Stimulated activated memory B cell treated with anti-CD40 and anti-IgM and Interleukin-4, amounts not matched to agents 10 μg/mL and 1 μg/mL and 100 μg/mL, for 72 hours (primary cell): ENCODE measurements around the gene PPARD.
"Not testable (repeated sequence)": the region's sequence is repeated elsewhere in the genome, so short reads cannot be mapped to it uniquely, and the experiment has no call there.

Source experiments
- ATAC-seq: fragments of 150-1000 bp; cut with Tn5 transposase; 2 replicates; pipeline ENCODE4 v1.10.0; 2021
- H3K27ac Mint-ChIP-seq: one replicate; pipeline ENCODE4 v1.8.0; 2022; ENCODE audit warnings: mild to moderate bottlenecking, mixed read lengths
- H3K27me3 Mint-ChIP-seq: one replicate; pipeline ENCODE4 v1.8.0; 2022; ENCODE audit warnings: mixed read lengths
- H3K36me3 Mint-ChIP-seq: one replicate; pipeline ENCODE4 v1.8.0; 2022; ENCODE audit warnings: mixed read lengths
- H3K4me1 Mint-ChIP-seq: one replicate; pipeline ENCODE4 v1.8.0; 2022; ENCODE audit warnings: mixed read lengths
- H3K4me3 Mint-ChIP-seq: one replicate; pipeline ENCODE4 v1.8.0; 2022; ENCODE audit warnings: mild to moderate bottlenecking, moderate library complexity, mixed read lengths
- H3K9me3 Mint-ChIP-seq: one replicate; pipeline ENCODE4 v1.8.0; 2022; ENCODE audit warnings: mixed read lengths

Gene PPARD

GRCh38 chr6:35307138-35307537 lies 35.2 kb upstream of the PPARD start:
- H3K4me3 Mint-ChIP-seq, H3K27me3 Mint-ChIP-seq, H3K27ac Mint-ChIP-seq, H3K9me3 Mint-ChIP-seq, ATAC-seq: not testable (repeated sequence)
- H3K4me1 Mint-ChIP-seq = peaks cover 75% of the 10 kb centered on the region
- peaks cover 34% of the 10 kb centered on the region for H3K36me3 Mint-ChIP-seq

GRCh38 chr6:35308543-35308942 lies 33.8 kb upstream of the PPARD start:
- not testable (repeated sequence) for H3K27me3 Mint-ChIP-seq, ATAC-seq, H3K4me3 Mint-ChIP-seq, H3K9me3 Mint-ChIP-seq
- peak overlapping the region; percentile 92 for H3K27ac Mint-ChIP-seq
- peaks cover 75% of the 10 kb centered on the region for H3K4me1 Mint-ChIP-seq
- peaks cover 48% of the 10 kb centered on the region for H3K36me3 Mint-ChIP-seq

- Mint-ChIP-seq H3K36me3 (peaks cover 52% of the 10 kb centered on the region), H3K4me3 (no peak overlapping the region)
These were observed 32.6 kb upstream of the PPARD start for GRCh38 chr6:35309611-35310264.

GRCh38 chr6:35310265-35310831 lies 32.0 kb upstream of the PPARD start:
- Mint-ChIP-seq H3K9me3 (no peaks in the 10 kb centered on the region), H3K4me1 (peaks cover 77% of the 10 kb centered on the region), H3K36me3 (peaks cover 57% of the 10 kb centered on the region), H3K4me3 (no peak overlapping the region), H3K27me3 (no peaks in the 10 kb centered on the region), H3K27ac (peak overlapping the region; percentile 92)
- peak; percentile 40 for ATAC-seq

More at GRCh38 chr6:35309611-35310264, 32.6 kb upstream of the PPARD start:
- Mint-ChIP-seq H3K27me3 (no peaks in the 10 kb centered on the region), H3K9me3 (no peaks in the 10 kb centered on the region), H3K27ac (peak overlapping the region; percentile 92), H3K4me1 (peaks cover 74% of the 10 kb centered on the region)
- ATAC-seq = no peak

- Mint-ChIP-seq H3K27ac (peak overlapping the region; percentile 92), H3K27me3 (no peaks in the 10 kb centered on the region), H3K9me3 (no peaks in the 10 kb centered on the region), H3K4me3 (peak overlapping the region; percentile 60), H3K4me1 (peaks cover 78% of the 10 kb centered on the region), H3K36me3 (peaks cover 61% of the 10 kb centered on the region)
- ATAC-seq = peak; percentile 82
These were observed 30.8 kb upstream of the PPARD start for GRCh38 chr6:35311390-35312075.

GRCh38 chr6:35312076-35312800 lies 30.1 kb upstream of the PPARD start:
- H3K4me1 Mint-ChIP-seq = peaks cover 75% of the 10 kb centered on the region
- peaks cover 61% of the 10 kb centered on the region for H3K36me3 Mint-ChIP-seq
- H3K27ac Mint-ChIP-seq = peak overlapping the region; percentile 92
- peak overlapping the region; percentile 60 for H3K4me3 Mint-ChIP-seq
- H3K27me3 Mint-ChIP-seq = no peaks in the 10 kb centered on the region
- no peaks in the 10 kb centered on the region for H3K9me3 Mint-ChIP-seq
- no peak for ATAC-seq

GRCh38 chr6:35312807-35313206 lies 29.6 kb upstream of the PPARD start:
- H3K27me3 Mint-ChIP-seq = no peaks in the 10 kb centered on the region
- peak overlapping the region; percentile 92 for H3K27ac Mint-ChIP-seq
- peaks cover 70% of the 10 kb centered on the region for H3K4me1 Mint-ChIP-seq
- H3K9me3 Mint-ChIP-seq = no peaks in the 10 kb centered on the region
- no peak for ATAC-seq
- H3K36me3 Mint-ChIP-seq = peaks cover 66% of the 10 kb centered on the region
- H3K4me3 Mint-ChIP-seq = no peak overlapping the region

GRCh38 chr6:35317483-35318195 lies 24.7 kb upstream of the PPARD start:
- peaks cover 28% of the 10 kb centered on the region for H3K4me1 Mint-ChIP-seq

GRCh38 chr6:35318196-35319171 lies 23.9 kb upstream of the PPARD start:
- H3K36me3 Mint-ChIP-seq = peaks cover 79% of the 10 kb centered on the region

More at GRCh38 chr6:35317483-35318195, 24.7 kb upstream of the PPARD start:
- Mint-ChIP-seq H3K36me3 (peaks cover 85% of the 10 kb centered on the region), H3K27ac (peak overlapping the region; percentile 41), H3K27me3 (no peaks in the 10 kb centered on the region), H3K4me3 (no peak overlapping the region), H3K9me3 (no peaks in the 10 kb centered on the region)
- ATAC-seq = no peak

GRCh38 chr6:35319346-35320030 lies 22.9 kb upstream of the PPARD start:
- Mint-ChIP-seq H3K36me3 (peaks cover 69% of the 10 kb centered on the region), H3K4me1 (peaks cover 11% of the 10 kb centered on the region), H3K27ac (no peak overlapping the region)

More at GRCh38 chr6:35318196-35319171, 23.9 kb upstream of the PPARD start:
- Mint-ChIP-seq H3K9me3 (no peaks in the 10 kb centered on the region), H3K4me3 (no peak overlapping the region), H3K27ac (peak overlapping the region; percentile 41), H3K4me1 (peaks cover 19% of the 10 kb centered on the region), H3K27me3 (no peaks in the 10 kb centered on the region)
- no peak for ATAC-seq

GRCh38 chr6:35320031-35320410 lies 22.3 kb upstream of the PPARD start:
- Mint-ChIP-seq H3K36me3 (peaks cover 67% of the 10 kb centered on the region), H3K4me1 (peaks cover 6% of the 10 kb centered on the region), H3K27ac (no peak overlapping the region), H3K27me3 (no peaks in the 10 kb centered on the region), H3K4me3 (no peak overlapping the region), H3K9me3 (no peaks in the 10 kb centered on the region)
- no peak for ATAC-seq

More at GRCh38 chr6:35319346-35320030, 22.9 kb upstream of the PPARD start:
- Mint-ChIP-seq H3K27me3 (no peaks in the 10 kb centered on the region), H3K4me3 (no peak overlapping the region), H3K9me3 (no peaks in the 10 kb centered on the region)
- no peak for ATAC-seq

GRCh38 chr6:35321091-35321490 lies 21.3 kb upstream of the PPARD start:
- Mint-ChIP-seq H3K4me1 (peaks cover 6% of the 10 kb centered on the region), H3K4me3 (no peak overlapping the region), H3K27me3 (no peaks in the 10 kb centered on the region), H3K36me3 (peaks cover 67% of the 10 kb centered on the region), H3K27ac (peak overlapping the region; percentile 27), H3K9me3 (no peaks in the 10 kb centered on the region)
- ATAC-seq = no peak

- Mint-ChIP-seq H3K36me3 (peaks cover 15% of the 10 kb centered on the region), H3K9me3 (peaks cover 3% of the 10 kb centered on the region), H3K27me3 (no peaks in the 10 kb centered on the region), H3K4me1 (peaks cover 17% of the 10 kb centered on the region), H3K4me3 (peak overlapping the region; percentile 27), H3K27ac (peak overlapping the region; percentile 63)
- ATAC-seq = peak; percentile 89
These were observed 14.9 kb upstream of the PPARD start for GRCh38 chr6:35327349-35328027.
